HG02970 (cell line): ENCODE data around the gene METTL25B.

Experiments
- ATAC-seq: cut with Tn5 transposase; IDR thresholded peaks from one replicate; pipeline ENCODE4 v1.9.1; 2021; ENCODE audit warnings: mild to moderate bottlenecking, moderate library complexity, moderate number of reproducible peaks; ENCODE audit not compliant: unreplicated experiment, low FRiP score

Gene METTL25B

DNA sequence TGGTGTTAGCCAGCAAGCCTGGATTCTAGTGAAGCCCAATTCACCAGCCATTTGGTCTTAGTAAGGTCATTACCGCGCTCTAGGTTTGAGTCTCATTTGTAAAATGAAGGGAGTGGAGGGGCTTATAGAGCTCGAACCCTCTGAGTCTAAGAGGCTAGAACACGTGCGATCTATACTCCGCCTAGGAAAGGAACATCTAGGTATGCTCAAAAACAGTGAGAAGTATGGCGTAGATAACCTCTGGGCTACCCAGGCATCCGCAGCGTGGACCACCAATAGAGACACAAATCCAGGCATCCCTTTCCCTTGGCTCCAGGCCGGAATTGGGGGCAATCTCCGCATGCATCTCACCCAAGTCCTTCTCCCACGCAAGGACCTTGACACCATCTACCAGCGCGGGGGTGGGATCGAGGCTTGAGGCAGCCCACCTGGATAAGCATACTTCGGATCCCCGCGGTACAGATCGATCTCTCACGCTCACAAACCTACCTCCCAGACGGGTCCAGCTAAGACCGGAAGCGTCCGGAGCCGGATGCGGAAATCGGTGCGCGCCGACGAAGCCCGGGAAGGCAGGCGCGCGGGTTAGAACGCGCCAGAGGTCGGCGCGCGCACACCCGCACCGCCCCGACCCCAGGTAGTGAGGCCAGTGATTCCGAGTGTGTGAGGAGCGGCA is at the start of gene METTL25B:
TSS of gene METTL25B (plus strand) at position 544 of the 673 bp plus-strand sequence. CDS start 636 bp downstream, outside the sequence.
- ATAC-seq = peak; percentile 46

DNA sequence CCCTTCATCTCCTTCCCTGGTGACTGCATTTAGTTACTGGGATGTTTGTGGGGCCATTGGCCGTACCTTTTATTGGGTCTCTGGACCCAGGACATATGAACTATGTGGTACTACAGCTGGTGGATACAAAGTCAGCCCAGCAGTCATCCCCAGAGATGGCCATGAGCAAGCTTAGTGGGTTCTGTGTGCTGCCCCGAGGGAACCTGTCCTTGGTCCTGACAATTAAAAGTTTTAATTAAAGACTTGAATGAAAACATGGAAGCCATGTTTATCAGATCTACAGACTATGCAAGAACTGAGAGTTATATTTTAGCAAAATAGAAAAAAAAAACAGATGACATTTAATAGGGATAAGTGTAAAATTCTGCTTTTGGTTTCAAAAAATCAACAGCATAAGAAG is 48.2 kb upstream of the METTL25B start:
- no peak for ATAC-seq

DNA sequence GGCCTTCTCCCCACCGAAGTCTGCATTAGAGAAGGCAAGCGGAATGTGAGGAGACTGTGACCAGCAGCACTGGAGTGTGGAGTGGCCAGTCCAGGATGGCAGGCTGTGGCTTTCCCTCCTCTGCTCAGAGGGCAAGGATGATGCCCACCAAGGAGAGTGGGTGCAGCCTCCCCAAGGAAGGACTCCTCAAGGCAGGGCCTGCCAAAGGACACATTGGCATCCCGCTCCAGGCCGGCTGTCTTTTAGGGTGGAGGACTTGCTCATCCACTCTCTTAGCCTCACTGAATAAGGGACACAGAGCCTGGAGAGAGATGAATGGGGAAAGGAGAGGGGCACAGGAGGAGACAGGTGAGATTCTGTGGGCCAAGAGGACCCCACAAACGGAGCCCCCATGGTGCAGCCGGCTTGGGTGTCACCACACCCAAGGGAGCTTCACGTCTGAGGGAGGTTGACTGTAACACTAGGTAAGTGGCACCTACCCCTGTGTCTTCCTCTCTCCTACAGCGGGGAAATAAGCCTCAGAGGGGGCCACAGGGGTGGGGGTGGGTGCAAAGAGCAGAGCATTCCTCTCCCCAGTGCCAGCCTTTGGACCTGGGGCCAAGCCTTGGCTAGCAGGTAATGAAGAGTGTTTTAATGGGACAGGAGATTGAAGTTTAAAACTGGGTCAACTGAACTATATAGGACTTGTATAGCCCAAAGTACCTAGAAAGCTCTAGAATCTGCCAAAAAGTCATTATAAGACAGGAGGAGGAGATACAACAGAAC is 46.9 kb upstream of the METTL25B start:
- ATAC-seq = no peak

DNA sequence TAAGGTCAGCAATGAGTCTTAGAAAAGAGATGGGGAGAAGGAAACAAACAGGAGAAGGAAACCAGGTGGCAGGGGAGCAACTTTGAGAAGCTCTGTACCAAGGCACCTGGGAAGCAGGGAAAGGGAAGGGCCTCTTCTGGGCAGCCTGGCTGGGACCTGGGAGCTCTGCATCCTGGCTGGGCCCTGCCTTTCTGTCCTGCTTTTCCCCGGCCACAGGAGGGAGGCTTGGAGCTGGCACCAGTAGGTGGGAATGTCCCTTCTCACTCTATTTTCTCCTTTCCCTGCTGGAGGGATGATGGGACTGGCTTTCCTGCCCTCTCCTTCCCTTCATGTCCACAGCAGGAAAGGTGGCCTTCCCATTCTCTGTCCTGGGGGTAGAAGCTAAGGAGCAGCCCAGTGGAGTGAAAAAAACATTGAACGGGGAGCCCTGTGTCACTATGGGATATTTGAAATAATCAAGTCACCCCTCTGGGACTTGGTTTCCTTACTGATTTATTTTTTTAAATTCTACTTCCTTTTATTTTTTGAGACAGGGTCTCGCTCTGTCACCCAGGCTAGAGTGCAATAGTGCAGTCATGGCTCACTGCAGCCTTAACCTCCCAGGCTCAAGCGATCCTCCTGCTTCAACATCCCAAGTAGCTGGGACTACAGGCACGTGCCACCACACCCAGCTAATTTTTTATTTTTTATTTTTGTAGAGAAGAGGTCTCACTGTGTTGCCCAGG is 45.9 kb upstream of the METTL25B start:
- ATAC-seq = no peak

DNA sequence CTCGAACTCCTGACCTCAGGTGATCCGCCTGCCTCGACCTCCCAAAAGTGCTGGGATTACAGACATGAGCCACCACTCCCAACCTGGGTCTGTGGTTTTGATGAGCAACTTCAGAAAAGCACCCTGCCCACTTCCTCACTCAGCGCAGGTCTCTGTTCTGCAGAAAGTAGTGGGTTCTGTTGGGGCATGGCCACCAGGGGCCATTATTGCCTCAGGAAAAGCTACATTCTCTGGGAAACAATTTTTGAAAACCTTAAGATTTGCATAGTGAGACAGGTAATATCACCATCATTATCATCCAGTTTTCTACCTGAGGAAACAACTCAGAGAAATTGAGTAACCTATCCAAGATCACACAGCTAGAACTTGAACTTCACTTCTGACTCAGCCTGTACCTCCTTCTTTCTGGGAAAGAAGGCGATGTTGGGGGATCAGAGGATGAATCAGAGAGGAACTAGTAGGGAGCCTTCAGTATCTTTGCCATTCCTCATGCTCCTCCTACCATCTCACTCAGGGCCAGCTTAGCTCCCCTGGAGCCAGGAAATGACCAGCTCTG is 44.0 kb upstream of the METTL25B start:
- no peak for ATAC-seq

DNA sequence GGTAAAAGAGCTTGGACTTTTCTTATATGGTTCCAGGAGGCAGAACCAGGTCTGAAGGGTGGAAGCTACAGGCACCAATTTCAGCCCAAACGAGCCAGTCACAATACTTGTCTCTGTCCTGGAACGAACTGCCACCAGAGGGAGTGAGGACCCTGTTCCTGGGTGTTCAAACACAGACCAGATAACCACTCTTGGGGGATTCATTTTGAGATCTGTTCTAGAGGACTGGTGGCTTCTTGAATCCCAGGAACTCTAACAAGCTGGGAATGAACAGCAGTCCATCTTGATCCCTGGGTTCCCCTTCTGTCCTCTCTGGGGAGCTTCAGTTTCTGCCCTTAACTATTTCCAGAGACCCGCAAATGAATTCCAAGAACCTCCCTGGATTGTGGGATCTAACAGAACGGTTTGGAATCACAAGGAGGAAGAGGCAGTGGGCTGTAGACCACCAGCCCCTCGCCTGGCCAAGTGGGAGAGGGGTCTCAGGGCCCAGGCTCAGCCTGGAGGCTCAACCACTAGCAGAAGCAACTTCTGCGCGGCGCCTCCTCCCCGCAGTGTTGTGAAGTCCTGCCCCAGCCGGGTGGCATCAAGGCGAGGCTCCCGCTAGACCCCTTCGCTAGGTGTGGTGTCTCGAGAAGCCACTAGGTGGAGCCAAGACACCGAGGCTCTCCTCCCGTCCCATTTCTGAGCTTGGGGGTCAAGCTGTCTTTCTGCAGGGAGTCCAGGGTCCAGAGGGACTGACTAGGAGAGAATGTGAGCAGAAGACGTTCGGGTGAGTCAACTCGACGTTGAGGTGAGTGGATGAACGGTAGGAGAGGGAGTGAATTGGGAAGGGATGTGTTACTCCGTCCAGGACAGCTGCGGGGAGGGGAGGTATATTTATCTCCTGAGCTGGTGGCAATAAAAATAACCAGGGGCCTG is 39.0 kb upstream of the METTL25B start:
- ATAC-seq = no peak

DNA sequence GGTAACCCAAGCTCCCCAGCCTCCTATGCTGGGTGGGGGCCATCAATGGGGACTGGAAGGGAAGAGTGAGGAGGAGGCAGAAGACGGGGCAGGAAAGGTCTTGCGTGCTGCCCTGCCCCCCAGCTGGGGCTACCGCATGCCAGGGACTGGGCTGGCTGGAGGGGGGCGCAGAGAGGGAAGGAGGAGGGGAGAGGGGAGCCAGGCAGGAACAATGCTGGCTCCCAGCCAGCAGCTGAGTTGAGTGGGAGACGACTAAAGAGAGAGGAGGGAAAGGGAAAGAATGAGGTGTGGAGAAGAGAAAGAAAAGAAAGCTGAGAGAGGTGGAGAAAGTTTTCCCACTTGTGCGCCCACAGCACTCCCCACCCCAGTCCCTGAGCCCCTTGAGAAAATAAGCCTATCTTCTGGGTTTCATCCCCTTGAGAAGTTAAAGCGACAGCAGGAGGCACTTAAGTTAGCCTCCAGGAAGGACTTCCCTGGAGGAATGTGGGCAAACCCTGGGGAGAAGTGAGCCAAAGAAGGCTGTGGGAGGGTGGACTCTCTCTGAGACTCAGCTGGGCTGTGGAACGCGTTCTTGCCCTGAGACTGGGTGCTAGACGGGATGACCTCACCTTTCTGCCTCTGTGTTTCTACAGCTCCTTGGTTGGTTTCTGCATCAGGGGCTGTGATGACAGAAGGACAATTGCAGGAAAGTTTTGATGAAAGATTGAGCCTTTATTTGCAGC is 38.2 kb upstream of the METTL25B start:
- ATAC-seq = no peak

DNA sequence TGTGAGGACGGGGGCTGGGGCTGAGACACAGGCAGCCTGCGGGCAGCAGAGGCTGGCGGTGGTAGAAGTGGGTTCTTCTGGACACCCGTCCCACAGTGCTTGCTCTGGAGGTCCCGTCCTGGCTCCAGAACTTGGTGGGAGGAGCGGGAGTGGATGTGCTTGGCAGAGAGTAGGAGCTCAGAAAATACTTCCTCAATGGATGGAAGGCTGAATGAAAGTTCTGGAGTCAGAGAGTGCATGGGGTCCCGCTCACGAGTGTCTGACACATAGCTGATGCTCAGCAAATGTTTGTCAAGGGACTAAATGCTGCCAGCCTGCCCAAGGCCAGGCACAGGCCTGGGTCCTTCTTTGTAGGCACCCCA is 37.6 kb upstream of the METTL25B start:
- ATAC-seq = no peak

DNA sequence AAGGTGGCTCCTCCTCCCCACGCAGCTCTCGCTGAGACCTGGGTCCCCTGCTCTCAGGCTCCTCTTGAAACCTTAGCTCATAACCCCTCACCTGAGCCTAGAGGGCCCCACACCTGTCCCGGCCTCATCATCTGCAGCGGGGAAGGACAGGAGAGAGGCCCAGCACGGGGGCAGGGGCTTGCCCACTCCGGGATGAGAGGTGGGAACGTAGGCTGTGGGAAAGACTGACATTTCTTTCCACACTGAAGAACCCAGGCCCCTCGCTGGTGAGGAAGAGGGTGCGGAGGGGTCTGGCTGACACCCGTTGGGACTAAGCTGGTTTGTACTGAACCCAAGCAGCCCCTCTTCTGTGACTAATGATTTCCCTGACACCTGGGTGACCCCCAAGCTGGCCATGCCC is 37.1 kb upstream of the METTL25B start:
- ATAC-seq = no peak

DNA sequence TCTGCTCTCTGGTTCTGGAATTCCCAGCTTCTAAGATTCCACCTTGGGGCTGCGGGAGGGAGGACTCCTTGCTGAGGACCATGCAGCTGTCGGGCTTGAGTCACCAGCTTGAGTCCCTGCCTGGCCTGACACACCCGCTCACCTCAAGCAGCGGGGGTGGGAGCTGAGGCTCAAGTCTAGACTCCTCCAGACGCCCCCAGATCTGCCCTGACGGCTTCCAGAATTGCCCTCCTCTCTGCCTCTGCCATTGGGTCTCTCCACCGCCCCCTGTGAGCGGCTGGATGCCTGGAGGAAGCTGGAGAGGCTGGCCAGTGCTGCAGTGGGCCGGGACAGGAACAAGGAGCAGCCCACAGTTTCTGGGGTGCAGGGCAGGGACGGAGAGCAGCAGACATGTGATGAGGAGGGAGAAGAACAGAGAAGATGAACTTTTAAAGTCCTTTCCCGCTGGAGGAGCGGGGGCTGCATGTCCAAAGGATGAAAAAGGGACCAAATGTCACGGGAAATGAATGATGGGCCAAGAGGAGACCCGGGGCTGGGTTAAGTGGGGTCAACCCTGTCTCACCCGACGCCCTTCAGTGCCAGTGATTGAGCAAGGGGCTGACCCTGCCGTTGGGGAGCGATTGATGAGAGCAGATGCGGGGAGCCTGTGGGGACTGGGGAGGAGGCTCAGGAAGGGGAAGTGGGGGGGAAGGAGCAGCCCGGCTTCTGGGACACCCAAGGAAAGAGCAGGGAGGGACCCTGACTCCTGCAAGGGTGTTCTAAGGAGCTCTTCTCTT is 36.4 kb upstream of the METTL25B start:
- ATAC-seq = no peak

DNA sequence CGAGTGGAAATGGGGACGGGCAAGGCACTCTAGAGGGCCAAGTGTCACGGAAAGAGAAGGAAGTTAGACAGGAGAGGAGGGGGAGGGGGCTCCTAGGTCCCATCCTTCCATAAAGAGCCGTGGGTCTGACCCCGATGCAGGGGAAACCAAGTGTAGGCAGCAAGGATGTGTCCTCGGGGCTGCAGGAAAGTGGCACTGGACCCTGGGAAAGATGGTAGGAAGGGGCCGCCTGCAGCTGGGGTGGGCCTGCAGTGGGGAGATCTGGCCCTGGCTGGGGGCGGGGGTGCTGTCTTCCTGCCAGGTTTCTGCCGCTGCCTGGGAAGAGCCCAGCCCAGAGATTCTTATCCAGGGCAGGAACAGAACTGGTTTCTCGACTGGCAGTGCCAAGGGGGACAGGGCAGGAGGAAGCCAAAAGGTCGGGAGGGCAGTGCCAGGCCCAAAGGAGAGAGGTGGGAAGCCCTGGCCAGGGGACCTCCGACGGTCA is 35.8 kb upstream of the METTL25B start:
- no peak for ATAC-seq

DNA sequence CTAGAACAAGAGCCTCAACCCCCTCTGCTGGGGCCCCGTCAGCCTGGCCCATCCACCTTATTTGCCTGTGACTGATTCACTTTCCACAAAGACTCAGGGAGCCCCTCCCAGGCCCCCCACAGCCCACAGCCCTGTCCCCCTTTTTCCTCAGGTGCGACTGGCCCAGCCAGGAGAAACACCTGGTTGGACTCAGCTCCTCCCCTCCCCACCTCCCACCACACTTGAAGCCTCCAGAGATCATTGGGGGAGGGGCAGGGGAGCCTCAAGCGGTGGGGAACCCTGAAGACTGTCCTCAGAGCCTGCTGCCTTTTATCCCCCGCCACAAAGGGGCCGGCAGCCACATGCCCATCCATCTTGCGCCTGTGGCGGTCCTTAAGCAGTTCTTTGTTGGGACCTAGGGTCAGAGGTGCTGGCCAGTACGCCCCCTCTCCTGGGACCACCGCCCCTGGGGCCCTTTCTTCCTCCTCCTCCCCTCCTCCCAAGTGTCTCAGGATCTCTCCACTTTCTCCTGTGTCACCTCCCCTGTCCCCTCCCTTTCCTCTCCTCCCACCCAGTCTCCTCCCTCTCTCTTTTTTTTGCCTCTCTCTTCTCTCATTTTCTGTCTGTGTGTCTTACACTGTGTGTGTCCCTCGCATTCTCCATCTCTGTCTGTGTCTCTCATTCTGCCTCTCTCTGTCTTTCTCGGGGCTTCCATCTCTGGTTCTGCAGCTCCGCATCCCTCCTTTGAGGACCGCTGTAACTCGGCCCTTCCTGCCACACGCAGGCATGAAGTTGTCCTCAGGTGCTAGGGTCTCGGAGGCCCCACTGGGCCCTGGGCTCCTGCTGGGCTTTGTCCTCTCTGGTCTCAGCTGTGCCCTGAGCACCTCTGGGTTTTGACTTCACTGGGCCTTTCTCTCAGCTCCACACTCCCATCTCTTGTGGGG is 35.1 kb upstream of the METTL25B start:
- no peak for ATAC-seq

DNA sequence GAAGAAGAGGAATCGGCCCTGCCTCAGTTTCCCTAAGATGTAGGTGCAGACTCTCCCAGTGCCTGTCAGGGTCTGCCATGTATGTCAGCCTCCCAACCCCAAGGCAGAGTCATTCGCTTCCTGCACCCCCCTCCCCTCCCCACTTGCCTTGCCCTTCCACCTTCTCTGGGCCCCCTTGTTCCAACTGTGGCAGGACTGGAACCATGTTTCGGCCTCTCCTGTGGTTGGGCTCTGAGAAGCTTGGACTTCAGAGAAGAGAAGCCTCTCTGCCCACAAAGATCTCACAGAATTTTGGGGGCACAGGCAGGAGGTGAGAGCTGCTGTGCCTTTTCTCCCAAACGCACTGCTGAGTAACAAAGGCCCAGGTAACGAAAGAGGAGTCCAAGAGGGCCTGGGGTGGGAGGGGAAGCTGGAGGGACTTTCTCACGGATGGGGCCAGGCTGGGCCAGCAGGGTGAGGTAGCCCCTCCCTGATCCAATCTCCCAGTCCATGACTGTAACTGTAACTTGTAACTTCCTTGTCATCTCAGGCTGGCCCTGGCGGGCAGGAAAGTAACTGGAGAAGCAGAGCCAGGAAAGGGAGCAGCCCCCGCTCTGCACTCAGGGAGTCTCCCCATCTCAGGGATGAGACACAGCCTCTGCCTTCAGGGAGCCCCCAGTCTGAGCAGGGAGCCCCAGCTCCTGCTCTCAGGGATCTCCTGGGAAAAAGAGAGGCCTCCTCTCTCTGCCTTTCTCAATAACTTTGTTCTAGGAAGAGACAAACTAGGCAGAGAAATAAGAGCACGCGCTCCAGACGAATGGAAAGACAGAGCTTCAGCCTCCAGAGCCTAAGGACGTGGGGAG is 34.2 kb upstream of the METTL25B start:
- ATAC-seq = no peak

DNA sequence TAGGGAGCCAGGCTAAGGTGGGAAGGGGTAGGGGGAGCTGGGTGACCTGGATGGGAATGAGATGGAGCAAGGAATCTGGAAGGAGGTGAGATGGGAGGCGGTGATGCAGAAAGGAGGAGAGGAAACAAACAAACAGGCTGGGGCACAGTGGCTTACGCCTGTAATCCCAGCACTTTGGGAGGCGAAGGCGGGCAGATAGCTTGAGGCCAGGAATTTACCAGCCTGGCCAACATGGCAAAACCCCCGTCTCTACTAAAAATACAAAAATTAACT is 33.6 kb upstream of the METTL25B start:
- ATAC-seq = no peak

DNA sequence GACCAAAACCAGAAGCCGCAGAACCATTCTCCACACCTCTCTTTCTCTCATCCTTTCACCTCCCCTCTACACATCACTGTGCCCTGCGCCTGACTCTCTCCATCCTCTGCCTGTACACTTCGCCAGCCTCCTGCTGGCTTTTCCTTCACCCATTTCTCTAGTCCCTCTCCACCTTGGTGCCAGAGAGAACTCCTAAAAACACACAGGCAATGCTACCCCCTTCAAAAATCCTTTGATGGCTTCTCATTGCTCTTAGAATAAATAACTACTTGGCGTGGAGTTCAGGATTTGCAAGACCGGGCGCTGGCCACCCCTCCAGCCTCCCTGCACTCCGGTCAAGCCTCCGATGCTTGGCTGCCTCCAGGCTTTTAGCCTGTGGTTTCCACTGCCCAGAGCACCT is 31.5 kb upstream of the METTL25B start:
- ATAC-seq = no peak

DNA sequence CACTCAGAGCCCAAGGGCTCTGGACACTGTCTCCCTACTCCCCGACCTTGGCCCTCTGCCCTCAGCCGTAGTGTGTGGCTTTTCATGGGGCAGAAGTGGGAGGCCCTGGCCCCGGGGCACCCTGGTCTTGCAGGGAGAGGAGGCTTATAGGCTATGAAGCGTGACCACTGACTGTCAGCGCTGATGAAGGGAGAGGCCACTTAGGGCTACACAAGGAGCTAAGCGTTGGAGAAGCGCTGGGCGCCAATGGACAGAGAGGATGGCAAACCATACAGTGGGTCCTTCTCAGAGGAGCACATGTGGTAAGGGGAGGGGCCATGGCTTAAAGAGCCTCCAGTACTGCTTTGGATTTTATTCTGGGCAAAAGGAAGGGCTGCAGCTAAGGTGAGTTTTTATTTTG is 30.8 kb upstream of the METTL25B start:
- no peak for ATAC-seq

DNA sequence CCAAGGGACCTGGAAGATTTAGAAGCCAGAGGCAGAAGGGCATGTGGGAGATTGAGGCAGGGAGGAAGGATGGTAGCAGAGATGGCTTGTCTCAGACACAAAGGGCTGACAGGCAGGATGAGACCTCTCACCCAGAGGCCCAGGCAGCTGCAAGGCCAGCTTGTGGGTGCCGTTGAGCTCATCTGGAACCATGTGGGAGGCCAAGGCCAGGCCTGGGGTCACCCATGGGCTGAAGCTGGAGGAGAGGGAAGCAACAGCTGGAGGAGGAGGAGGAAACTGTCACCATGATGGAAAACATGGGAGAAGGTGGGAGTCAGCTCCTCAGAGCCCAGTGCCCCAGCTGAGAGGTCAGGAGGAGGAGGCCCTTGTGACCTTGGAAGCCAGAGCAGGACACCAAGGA is 29.3 kb upstream of the METTL25B start:
- no peak for ATAC-seq
